GM23338 (cell line): ENCODE measurements around the gene PDK4. TPM values are rescaled to one million over a fixed set of nuclear protein-coding genes. Genes with fewer than 3 reads are reported as not detected.

Experiments used
- ATAC-seq: fragments of 200-7000 bp; cut with Tn5 transposase; 3 replicates; pipeline ENCODE4 v1.9.1; 2020
- DNase-seq: peaks from one replicate; pipeline ENCODE4 v3.0.0-alpha.2; 2015; ENCODE audit warnings: low spot score
- H2AFZ ChIP-seq: fragments of 200-600 bp; sonication (generic); 2 replicates; pipeline ENCODE4 v1.8.0; 2016; ENCODE audit warnings: antibody characterized with exemption, mild to moderate bottlenecking, moderate library complexity
- H3F3A ChIP-seq: fragments of 200-600 bp; sonication (generic); replicated peaks from 2 replicates; pipeline ENCODE4 v1.8.0; 2017; ENCODE audit warnings: antibody characterized with exemption, mixed run types, low read depth
- H3K27ac ChIP-seq: fragments of 200-600 bp; sonication (generic); 2 replicates; pipeline ENCODE4 v1.6.1; 2016; ENCODE audit warnings: low read depth
- H3K27me3 ChIP-seq: fragments of 200-600 bp; sonication (generic); 2 replicates; pipeline ENCODE4 v1.8.0; 2016; ENCODE audit warnings: mild to moderate bottlenecking, mixed run types, moderate library complexity; ENCODE audit not compliant: insufficient read depth
- H3K36me3 ChIP-seq: fragments of 200-600 bp; sonication (generic); 2 replicates; pipeline ENCODE4 v1.8.0; 2016; ENCODE audit warnings: mild to moderate bottlenecking; ENCODE audit not compliant: insufficient read depth
- H3K4me1 ChIP-seq: fragments of 200-600 bp; sonication (generic); 2 replicates; pipeline ENCODE4 v1.8.0; 2016; ENCODE audit warnings: mild to moderate bottlenecking, moderate library complexity; ENCODE audit not compliant: insufficient read depth
- H3K4me2 ChIP-seq: fragments of 200-600 bp; sonication (generic); 2 replicates; pipeline ENCODE4 v1.7.1; 2017; ENCODE audit warnings: mixed run types
- H3K4me3 ChIP-seq: fragments of 200-600 bp; sonication (generic); 2 replicates; pipeline ENCODE4 v1.6.1; 2016; ENCODE audit warnings: mixed run types
- H3K79me2 ChIP-seq: fragments of 200-600 bp; sonication (generic); replicated peaks from 2 replicates; pipeline ENCODE4 v1.8.0; 2017; ENCODE audit warnings: mild to moderate bottlenecking; ENCODE audit not compliant: insufficient read depth
- H3K9me2 ChIP-seq: fragments of 200-600 bp; sonication (generic); 2 replicates; pipeline ENCODE4 v1.8.0; 2017; ENCODE audit not compliant: insufficient read depth
- H4K20me1 ChIP-seq: fragments of 200-600 bp; sonication (generic); replicated peaks from 2 replicates; pipeline ENCODE4 v1.8.0; 2017; ENCODE audit warnings: mild to moderate bottlenecking; ENCODE audit not compliant: insufficient read depth
- H3K27ac Mint-ChIP-seq: 2 replicates; pipeline ENCODE4 v1.8.0; 2020; ENCODE audit warnings: inconsistent platforms, mild to moderate bottlenecking, moderate library complexity, mixed read lengths
- H3K27me3 Mint-ChIP-seq: 3 replicates; pipeline ENCODE4 v1.8.0; 2022; ENCODE audit warnings: low read depth, mild to moderate bottlenecking, moderate library complexity, mixed read lengths, inconsistent platforms; ENCODE audit not compliant: insufficient read depth, poor library complexity
- H3K36me3 Mint-ChIP-seq: 3 replicates; pipeline ENCODE4 v1.8.0; 2021; ENCODE audit warnings: low read depth, mild to moderate bottlenecking, inconsistent platforms, moderate library complexity, mixed read lengths
- H3K4me1 Mint-ChIP-seq: 3 replicates; pipeline ENCODE4 v1.8.0; 2020; ENCODE audit warnings: mild to moderate bottlenecking, inconsistent platforms, mixed read lengths
- H3K4me3 Mint-ChIP-seq: 3 replicates; pipeline ENCODE4 v1.8.0; 2021; ENCODE audit warnings: moderate library complexity, mild to moderate bottlenecking, inconsistent platforms, mixed read lengths
- H3K9me3 Mint-ChIP-seq: 3 replicates; pipeline ENCODE4 v1.8.0; 2020; ENCODE audit warnings: moderate library complexity, mild to moderate bottlenecking, inconsistent platforms, mixed read lengths
- CREB1 ChIP-seq: fragments of 250-450 bp; sonication (Bioruptor Pico); IDR thresholded peaks from 2 replicates; pipeline ENCODE4 v1.5.0; 2020; ENCODE audit warnings: low read depth, mild to moderate bottlenecking, moderate library complexity
- CTCF ChIP-seq, 2 experiments: fragments of 200-600 bp in 1 of 2; sonication (generic) in 1 of 2; conservative IDR thresholded peaks; 2 replicates each; pipeline versions ENCODE4 v1.5.1 to v1.6.1; 2016 to 2017; ENCODE audit warnings: antibody characterized with exemption in 2 of 2, low read depth in 2 of 2, mild to moderate bottlenecking in 2 of 2, moderate library complexity in 1 of 2
- ETS1 ChIP-seq: IDR thresholded peaks from 2 replicates; pipeline ENCODE4 v1.6.1; 2016; ENCODE audit warnings: antibody characterized with exemption
- EZH2 ChIP-seq: fragments of 200-600 bp; sonication (generic); IDR thresholded peaks from one replicate; pipeline ENCODE4 v1.8.0; 2017; ENCODE audit warnings: antibody characterized with exemption, mild to moderate bottlenecking, low read depth; ENCODE audit not compliant: unreplicated experiment
- EZH2phosphoT487 ChIP-seq: fragments of 200-600 bp; sonication (generic); IDR thresholded peaks from one replicate; pipeline ENCODE4 v1.8.1; 2018; ENCODE audit warnings: antibody characterized with exemption; ENCODE audit not compliant: unreplicated experiment
- JUNB ChIP-seq: IDR thresholded peaks from one replicate; pipeline ENCODE4 v1.6.1; 2016; ENCODE audit warnings: antibody characterized with exemption; ENCODE audit not compliant: unreplicated experiment
- NANOG ChIP-seq: IDR thresholded peaks from 2 replicates; pipeline ENCODE4 v1.6.1; 2016; ENCODE audit warnings: antibody characterized with exemption, borderline replicate concordance
- POLR2AphosphoS5 ChIP-seq: IDR thresholded peaks from 2 replicates; pipeline ENCODE4 v1.6.1; 2016; ENCODE audit warnings: antibody characterized with exemption, low read depth
- REST ChIP-seq: IDR thresholded peaks from one replicate; pipeline ENCODE4 v1.6.1; 2018; ENCODE audit warnings: antibody characterized with exemption; ENCODE audit not compliant: unreplicated experiment
- STAT1 ChIP-seq: IDR thresholded peaks from one replicate; pipeline ENCODE4 v1.6.1; 2016; ENCODE audit warnings: antibody characterized with exemption; ENCODE audit not compliant: unreplicated experiment
- ZNF114 ChIP-seq: fragments of 250-450 bp; sonication (Bioruptor Pico); IDR thresholded peaks from 2 replicates; pipeline ENCODE4 v1.5.0; 2020; ENCODE audit warnings: mild to moderate bottlenecking, moderate library complexity
- ZNF331 ChIP-seq: fragments of 250-450 bp; sonication (Bioruptor Pico); IDR thresholded peaks from 2 replicates; pipeline ENCODE4 v1.5.0; 2020; ENCODE audit warnings: low read depth, mild to moderate bottlenecking, moderate library complexity
- ZNF462 ChIP-seq: fragments of 250-450 bp; sonication (Bioruptor Pico); IDR thresholded peaks from 2 replicates; pipeline ENCODE4 v1.5.0; 2020; ENCODE audit warnings: mild to moderate bottlenecking, moderate library complexity
- polyA plus RNA-seq: library from polyadenylated mRNA; unstranded; fragments of >200 nt; fragmentation: Nextera tagmentation; extraction: Ambion mirVana; gene quantifications from 2 replicates; pipeline ENCODE4 v1.2.1, GENCODE V29; 2016
- total RNA-seq: library from RNA; depleted of rRNA; stranded (reverse); fragments of >200 nt; shearing (Covaris generic); gene quantifications from 2 replicates; pipeline ENCODE4 v1.2.3, GENCODE V29; 2014

The PDK4 gene
- total and polyA plus RNA-seq, 2 experiments from 2014 or later: 0.32 TPM; not detected in 1

GRCh38 chr7:95537468-95537867 is 58.8 kb downstream of the PDK4 start:
- no peak overlapping the region for H3K27ac ChIP-seq

More at GRCh38 chr7:95537468-95537867, 58.8 kb downstream of the PDK4 start:
- Mint-ChIP-seq H3K27ac (no peak overlapping the region), H3K27me3 (no peaks in the 10 kb centered on the region), H3K9me3 (no peaks in the 10 kb centered on the region), H3K4me1 (no peaks in the 10 kb centered on the region), H3K36me3 (no peaks in the 10 kb centered on the region), H3K4me3 (no peak overlapping the region)
- Histone ChIP-seq H3K4me2 (no peak overlapping the region), H2AFZ (no peak overlapping the region), H3K4me3 (no peak overlapping the region), H3K36me3 (no peaks in the 10 kb centered on the region), H3K79me2 (no peaks in the 10 kb centered on the region), H3K9me2 (no peaks in the 10 kb centered on the region), H3F3A (no peaks in the 10 kb centered on the region), H3K27me3 (no peaks in the 10 kb centered on the region), H4K20me1 (no peaks in the 10 kb centered on the region), H3K4me1 (no peaks in the 10 kb centered on the region)
- TF ChIP-seq ZNF331 (CRISPR knock-in tag) (no peak), NANOG (no peak), ZNF462 (CRISPR knock-in tag) (no peak), STAT1 (no peak), CREB1 (CRISPR knock-in tag) (no peak), EZH2phosphoT487 (no peak), REST (no peak), ETS1 (no peak), EZH2 (no peak), POLR2AphosphoS5 (no peak), CTCF (conservative IDR thresholded peaks at IDR 0.05; ENCODE audit: low read depth in 2 of 2) (no peak), ZNF114 (CRISPR knock-in tag) (no peak), JUNB (no peak)
- no peak for DNase-seq
- no peak for ATAC-seq
